HepG2 (cell line): ENCODE results near the gene DCC.

Source experiments
- CTCF ChIP-seq: sonication (generic); formaldehyde crosslinking; IDR thresholded peaks from 2 replicates; pipeline ENCODE4 v1.5.0; 2020; ENCODE audit warnings: mild to moderate bottlenecking, missing genetic modification reagents, moderate library complexity
- IKZF1 ChIP-seq: fragments of 450-650 bp; IDR thresholded peaks from 2 replicates; pipeline ENCODE4 v1.7.1; 2016
- MTF1 ChIP-seq: sonication (generic); formaldehyde crosslinking; IDR thresholded peaks from 2 replicates; pipeline ENCODE4 v1.5.0; 2020; ENCODE audit warnings: missing genetic modification reagents
- NR2F6 ChIP-seq, 2 experiments: IDR thresholded peaks; 2 replicates each; pipeline ENCODE4 v1.6.1; 2016; ENCODE audit warnings: antibody characterized with exemption in 1 of 2, mild to moderate bottlenecking in 1 of 2

GRCh38 chr18:52992041-52992440, 652.0 kb downstream of the DCC start:
- TF ChIP-seq NR2F6 (IDR thresholded peaks at IDR 0.05) (no peak), NR2F6 (CRISPR knock-in tag; IDR thresholded peaks at IDR 0.05) (no peak), MTF1 (CRISPR knock-in tag) (no peak), IKZF1 (no peak), CTCF (CRISPR knock-in tag) (0 out of 2 replicates have a peak, but pooled peaks have one; percentile 9)
